Cerebellar nuclear complex (tissue), 1 donor: ENCODE data around the gene CTR9.

Experiments
- DNase-seq, 2 experiments: peaks; one replicate each; lab custom pipeline; 2025; lab: John Stamatoyannopoulos, UW

The CTR9 gene

DNA sequence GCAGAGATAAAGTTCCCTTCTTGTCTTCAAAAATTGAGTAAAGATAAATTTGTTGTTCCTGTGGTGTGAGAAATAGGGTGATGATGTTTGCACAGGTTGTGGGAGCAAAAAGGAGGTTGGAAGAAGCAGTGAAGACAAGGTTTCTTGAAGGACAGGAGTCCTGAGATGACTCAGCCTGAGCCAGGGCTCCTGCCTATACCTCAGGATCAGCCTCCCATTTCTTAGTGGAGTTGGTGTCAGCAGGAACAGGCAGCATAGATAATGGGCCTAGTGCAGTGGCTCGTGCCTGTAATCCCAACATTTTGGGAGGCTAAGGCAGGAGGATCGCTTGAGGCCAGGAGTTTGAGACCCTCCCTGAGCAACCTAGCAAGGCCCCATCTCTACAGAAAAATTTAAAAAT, 29.0 kb downstream of the CTR9 start:
- no peak for DNase-seq

DNA sequence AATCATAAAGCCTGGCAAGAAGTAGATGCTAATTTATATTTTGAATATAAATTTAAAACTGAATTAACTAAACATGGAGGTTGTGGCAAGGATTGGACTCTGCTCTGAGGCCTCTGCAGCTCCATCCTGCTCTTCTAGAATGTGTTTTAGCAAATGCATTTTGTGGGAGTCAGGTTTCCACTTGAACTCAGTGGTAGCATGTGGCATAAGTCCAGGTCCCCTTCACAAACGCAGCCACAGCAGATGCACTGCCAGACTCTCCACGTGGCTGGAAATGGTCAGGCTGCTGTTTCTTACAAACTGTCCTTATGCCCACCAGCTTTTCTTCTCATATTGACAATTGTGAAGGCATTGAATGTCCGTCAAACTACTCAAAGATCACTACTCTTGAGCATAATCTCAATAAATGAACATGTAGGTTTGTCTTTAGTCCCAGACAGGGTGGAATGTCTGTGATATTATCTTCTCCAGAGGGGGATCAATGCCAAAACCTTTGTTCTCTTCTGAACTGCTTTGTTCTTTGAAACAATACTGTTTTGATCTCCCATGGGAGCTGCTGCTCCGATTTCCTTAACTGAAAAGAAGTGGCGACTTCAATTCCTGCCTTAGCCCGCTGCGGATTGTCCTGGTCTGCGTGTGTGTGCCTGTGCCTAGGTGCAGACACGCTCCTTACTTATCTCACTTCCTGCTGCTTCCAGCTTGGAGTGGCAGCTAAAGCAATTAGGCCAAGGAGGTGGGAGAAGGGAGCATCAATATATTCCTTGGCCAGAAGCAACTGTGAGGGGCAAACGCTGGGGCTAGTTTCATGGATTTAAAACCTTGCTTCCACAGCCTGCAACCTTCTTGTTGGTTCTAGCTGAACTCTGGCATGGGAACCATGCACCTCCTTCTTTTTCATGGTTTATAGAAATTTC, 33.4 kb downstream of the CTR9 start:
- no peak for DNase-seq

DNA sequence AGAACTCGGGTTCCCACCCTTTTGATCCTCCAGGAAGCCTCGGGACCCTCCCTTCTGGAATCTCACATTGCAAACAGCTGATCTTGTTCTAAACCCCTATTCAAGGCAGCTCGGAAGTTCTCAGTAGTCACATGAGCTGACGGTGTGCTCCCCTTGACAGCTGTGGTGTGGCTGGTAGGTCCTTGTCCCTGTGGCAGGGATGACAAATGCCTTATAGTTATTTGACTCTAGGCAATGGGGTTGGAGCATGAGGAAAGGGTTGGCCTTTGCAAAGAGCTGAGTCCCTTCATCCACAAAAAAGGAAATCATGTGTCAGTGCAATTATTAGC, 34.1 kb downstream of the CTR9 start:
- no peak for DNase-seq

GRCh38 chr11:10786451-10786850, 35.4 kb downstream of the CTR9 start:
- DNase-seq, result no peak

GRCh38 chr11:10792385-10793068, 41.5 kb downstream of the CTR9 start:
- DNase-seq, result no peak

DNA sequence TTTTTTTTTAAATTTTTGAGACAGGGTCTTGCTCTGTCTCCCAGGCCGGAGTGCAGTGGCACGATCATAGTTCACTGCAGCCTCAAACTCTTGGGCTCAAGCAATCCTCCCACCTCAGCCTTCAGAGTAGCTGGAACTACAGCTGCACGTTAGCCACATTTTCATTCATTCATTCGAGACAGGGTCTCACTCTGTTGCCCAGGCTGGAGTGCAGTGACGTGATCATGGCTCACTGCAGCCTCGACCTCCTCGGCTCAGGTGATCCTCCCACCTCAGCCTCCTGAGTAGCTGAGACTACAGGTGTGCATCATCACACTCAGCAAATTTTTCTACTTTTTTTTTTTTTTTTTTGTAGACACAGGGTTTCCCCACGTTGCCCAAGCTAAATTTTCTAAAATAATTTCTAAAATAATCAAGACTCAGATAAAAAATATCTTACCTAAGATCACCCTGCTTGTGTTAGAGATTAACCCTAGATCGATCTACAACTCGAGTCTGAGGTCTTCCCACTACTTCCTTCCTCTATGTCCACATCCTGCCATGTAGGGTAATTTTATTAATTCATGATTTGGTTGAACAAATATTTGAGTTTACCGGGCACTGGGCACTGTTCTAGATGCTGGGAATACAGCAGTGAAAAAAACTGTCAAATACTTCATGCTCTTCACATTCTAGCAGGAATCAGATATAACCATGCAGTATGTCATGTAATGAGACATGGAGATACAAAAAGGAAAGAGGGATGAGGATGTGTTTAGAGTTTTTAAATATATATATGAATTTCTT, 42.6 kb downstream of the CTR9 start:
- no peak for DNase-seq

GRCh38 chr11:10796191-10796590, 45.1 kb downstream of the CTR9 start:
- no peak for DNase-seq

- DNase-seq, result no peak
Observed at GRCh38 chr11:10797001-10797400, 46.0 kb downstream of the CTR9 start.

DNA sequence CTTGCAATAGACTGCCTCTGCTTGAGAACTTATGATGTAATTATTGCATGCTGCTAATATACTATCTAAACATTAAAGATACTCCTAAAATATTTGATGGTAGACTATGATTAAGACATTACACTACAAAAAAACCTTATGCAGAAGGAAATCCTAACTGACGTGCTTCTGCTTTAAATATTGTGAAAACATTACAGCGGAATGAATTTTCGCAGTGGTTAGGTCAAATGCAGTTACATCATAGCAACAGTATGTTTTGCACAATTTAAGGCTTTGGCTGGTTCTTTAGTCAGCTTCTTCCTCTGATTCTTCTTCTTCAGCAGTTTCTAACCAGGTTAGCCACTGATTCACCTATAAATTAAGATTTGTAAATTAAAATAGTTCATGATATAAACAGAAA, 46.5 kb downstream of the CTR9 start:
- no peak for DNase-seq

DNA sequence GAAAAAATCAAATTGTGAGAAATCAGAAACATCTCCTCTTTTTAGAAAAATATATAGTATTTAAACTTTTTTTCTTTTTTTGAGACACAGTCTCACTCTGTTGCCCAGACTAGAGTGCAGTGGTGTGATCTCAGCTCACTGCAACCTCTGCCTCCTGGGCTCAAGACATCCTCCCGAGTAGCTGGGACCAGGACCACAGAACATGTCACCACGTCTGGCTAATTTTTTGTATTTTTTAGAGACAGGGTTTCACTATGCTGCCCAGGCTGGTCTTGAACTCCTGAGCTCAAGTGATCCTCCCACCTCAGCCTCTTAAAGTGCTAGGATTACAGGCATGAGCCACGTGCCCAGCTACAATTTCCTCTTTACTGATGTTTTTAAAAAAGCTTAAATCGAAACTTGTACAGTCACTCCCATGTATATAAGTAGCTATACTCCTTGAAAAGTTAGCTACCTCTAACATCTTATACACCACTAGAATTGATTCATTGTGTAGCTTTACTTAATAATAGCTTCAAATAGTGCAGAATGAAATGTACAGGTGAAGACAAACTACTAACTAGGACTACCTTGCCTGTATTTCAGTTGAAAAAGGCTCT, 47.4 kb downstream of the CTR9 start:
- no peak for DNase-seq

DNA sequence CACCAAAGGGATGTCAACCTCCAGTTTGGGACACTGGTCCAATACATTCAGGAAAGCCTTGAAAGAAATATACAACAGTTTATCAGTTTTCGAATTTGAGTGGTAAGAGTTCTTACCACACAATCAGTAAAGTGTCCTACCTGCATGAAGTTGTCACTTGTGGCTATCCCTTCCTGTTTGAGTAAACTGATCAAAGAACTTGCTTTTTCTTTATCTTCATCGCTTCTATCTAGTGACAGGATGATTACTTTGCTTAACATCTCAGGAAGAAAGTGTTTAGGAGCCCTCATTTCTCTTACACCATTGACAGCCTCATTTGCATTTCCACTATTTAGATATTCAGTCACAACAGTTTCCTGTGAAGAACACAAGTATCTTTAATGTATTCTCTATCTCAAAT, 49.2 kb downstream of the CTR9 start:
- DNase-seq, result no peak

DNA sequence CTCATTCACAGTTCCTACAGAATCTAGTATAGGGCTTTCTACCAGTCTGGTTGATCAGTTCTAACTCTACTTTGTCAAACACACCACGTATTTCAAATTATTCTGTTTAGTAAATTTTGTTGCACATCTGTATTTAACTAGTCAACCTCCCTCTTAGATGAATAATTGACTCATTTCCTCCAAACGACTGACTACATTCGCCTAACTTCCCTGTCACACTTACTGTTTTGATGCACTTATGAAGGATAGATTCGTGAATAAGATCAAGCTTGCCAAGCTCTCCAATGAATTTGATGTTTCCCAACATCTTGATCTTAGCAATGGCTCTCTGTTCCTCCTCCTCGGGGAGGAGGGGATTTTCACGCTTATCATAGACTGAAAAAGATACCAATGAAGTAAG, 52.6 kb downstream of the CTR9 start:
- DNase-seq, result no peak

DNA sequence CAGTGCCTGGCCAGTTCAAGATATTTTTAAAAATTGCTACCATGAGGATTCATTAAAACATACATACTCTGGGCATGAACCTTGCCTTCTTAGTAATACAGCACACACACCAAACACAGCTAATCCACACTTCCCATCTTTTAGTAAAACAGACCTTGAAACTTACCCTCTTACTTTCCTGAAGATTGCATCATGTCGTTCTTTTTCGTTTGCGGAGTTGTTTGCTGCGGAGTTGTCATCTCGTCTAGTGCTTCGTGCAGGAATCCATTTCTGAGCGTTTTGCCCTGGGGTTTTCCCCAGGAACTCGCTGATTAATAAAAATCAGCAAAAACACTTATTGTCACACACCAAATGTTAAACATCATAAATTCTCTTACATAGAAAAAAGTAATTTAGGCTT, 54.7 kb downstream of the CTR9 start:
- DNase-seq, result no peak

DNA sequence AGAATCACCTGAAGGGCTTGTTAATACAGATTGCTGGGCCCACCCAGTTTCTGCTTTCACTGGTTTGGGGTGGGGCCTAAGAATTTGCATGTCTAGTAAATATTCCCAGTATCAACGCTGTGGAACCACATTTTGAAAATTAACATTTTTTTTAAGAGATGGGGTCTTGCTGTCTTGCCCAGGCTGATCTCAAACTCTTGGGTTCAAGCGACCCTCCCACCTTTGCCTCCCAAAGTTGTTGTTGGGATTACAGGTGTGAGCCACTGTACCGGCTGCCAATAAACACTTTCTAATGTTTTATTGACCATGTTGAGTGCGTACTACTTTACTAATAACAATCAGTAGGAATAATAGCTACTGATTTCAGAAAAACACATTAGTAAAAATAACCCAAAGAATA, 55.2 kb downstream of the CTR9 start:
- no peak for DNase-seq

GRCh38 chr11:10807493-10808234, 56.6 kb downstream of the CTR9 start:
- DNase-seq, result no peak

DNA sequence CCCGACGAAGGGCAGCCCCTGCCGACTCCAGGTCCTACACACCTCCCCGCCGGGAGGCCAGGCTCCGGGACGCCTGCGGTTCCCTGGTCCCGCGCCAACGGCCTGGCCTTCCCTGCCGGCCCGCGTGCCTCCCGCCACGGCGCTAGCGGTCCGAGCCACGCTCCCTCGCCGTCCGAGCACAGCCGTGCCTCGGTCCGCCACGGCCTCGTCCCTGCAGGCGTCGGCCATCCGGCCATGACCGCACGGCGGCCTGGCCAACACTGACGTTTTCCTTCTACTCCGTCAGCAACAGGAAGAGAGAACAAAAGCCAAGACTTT, 57.1 kb downstream of the CTR9 start:
- no peak for DNase-seq

GRCh38 chr11:10808553-10809372, 57.7 kb downstream of the CTR9 start, which contains the start of gene EIF4G2:
TSS of gene EIF4G2 (minus strand) at chr11:10808926.
- peak; percentile 89 to 99 for DNase-seq

DNA sequence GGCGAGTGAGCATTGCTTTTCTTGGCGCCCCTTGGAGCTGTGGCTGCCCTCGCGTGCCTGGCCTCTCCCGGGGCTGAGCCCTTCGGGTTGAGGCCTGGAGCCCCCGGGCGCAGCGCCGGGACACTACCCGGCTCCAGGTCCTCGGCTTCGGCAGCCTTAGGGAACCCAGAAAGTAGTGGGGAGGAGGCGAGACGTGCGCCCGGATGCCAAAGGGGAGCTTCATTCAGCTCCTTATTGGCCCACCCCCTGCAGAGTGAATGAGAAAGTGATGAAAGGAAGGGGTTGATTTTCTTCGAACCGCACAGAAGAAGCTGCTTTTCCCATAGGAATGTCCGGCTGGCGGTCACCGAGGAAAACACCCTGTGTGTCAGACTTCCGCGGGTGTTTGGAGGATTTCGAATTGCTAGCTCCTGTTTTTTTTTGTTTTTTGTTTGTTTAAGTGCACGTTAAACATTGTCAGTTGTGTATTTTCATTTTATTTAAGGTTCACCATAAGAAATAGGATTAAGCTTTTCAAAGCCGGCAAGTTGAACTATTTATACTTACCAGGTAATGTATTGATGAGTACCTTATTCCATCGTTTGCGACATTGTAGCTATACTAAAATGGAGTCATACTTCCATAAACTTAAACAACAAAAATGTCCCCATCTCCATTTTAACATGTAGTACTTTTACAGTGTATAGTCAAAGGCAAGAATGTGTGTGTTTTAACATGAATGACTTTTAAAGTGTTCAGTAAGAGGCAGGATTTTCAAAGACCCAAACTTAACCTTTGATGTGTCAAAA, 58.5 kb downstream of the CTR9 start:
- peak in 1 of 2 experiments; percentile 27 for DNase-seq

DNA sequence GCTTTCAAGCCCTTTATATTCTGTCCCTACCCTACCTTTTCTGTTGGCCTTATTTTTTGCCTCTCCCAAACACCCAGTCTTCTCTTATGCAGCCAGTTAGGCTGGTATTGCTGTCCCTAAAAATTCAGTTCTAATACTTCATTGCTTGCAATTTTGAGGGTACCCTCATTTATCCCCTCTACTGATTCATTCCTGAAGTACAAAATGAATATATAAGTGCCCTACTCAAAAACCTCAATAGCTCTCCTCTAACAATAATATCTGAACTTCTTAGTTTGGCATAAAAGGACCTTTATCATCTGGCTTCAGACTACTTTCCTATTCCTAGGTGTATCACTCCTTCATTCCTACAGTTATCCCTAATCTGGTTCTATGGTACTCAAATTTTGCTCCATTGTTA, 62.9 kb downstream of the CTR9 start:
- DNase-seq, result no peak

GRCh38 chr11:10818594-10818993, 67.5 kb downstream of the CTR9 start:
- no peak for DNase-seq
